RWPE1 (cell line): Measurements from ENCODE around the gene SERPINA1.

ENCODE experiments used
- CTCF ChIA-PET: fragments of 350-600 bp; sonication (Branson Sonifier 250); formaldehyde crosslinking; extraction: SDS; loops from one replicate; lab custom pipeline; 2021; lab: Yijun Ruan, JAX
- POLR2A ChIA-PET: fragments of 400-600 bp; formaldehyde crosslinking; extraction: SDS; loops from one replicate; lab custom pipeline; 2020; ENCODE audit warnings: antibody characterized with exemption; ENCODE audit not compliant: low non-redundant PET; lab: Yijun Ruan, JAX
- DNase-seq: peaks from one replicate; pipeline ENCODE4 v3.0.0; 2012; ENCODE audit warnings: low spot score
- H3K27ac ChIP-seq: fragments of 450-650 bp; 2 replicates; pipeline ENCODE4 v1.5.1; 2017
- CTCF ChIP-seq: fragments of 450-650 bp; conservative IDR thresholded peaks from 2 replicates; pipeline ENCODE4 v1.5.1; 2017; ENCODE audit warnings: low read depth, mild to moderate bottlenecking

The SERPINA1 gene

GRCh38 chr14:94394581-94395207 is 6.3 kb upstream of the SERPINA1 start:
- TF ChIP-seq CTCF = no peak
- ChIA-PET POLR2A (no interaction called here), CTCF (interaction anchor here (0.6 to 0.7 kb wide), 2 partner anchors 16 to 508 kb away, joined by 3 read pairs; no protein-coding TSS in a partner anchor)
- peak overlapping the region; percentile 48 for H3K27ac ChIP-seq
- DNase-seq = no peak

- no peak for DNase-seq
- peak overlapping the region; percentile 48 for H3K27ac ChIP-seq
- POLR2A ChIA-PET = no interaction called here
- TF ChIP-seq CTCF = no peak
- CTCF ChIA-PET = no interaction called here
These were observed 5.7 kb upstream of the SERPINA1 start for GRCh38 chr14:94394025-94394493.

- CTCF ChIA-PET = no interaction called here
- TF ChIP-seq CTCF = no peak
- peak overlapping the region; percentile 88; the same call in 1 of the 2 replicates for H3K27ac ChIP-seq
- DNase-seq = no peak
- POLR2A ChIA-PET = no interaction called here
These were observed 5.1 kb upstream of the SERPINA1 start for GRCh38 chr14:94393474-94393873.

GRCh38 chr14:94392510-94392935 is 4.1 kb upstream of the SERPINA1 start:
- H3K27ac ChIP-seq = peak overlapping the region; percentile 88
- DNase-seq = no peak
- TF ChIP-seq CTCF = no peak
- POLR2A ChIA-PET = no interaction called here
- CTCF ChIA-PET = interaction anchor here (1.0 kb wide), 1 partner anchor 10 kb away, joined by 3 read pairs; no protein-coding TSS in a partner anchor

- no peak for DNase-seq
- no peak for TF ChIP-seq CTCF
- peak overlapping the region; percentile 88 for H3K27ac ChIP-seq
- POLR2A ChIA-PET = no interaction called here
- CTCF ChIA-PET = interaction anchor here (0.6 kb wide), 1 partner anchor 908 kb away, joined by 3 read pairs; no protein-coding TSS in a partner anchor
These were observed 3.0 kb upstream of the SERPINA1 start for GRCh38 chr14:94391281-94391975.

GRCh38 chr14:94390372-94391086 is 2.1 kb upstream of the SERPINA1 start:
- CTCF ChIA-PET = interaction anchor here (0.6 kb wide), 2 partner anchors 96 to 907 kb away, joined by 3 to 5 read pairs; no protein-coding TSS in a partner anchor
- TF ChIP-seq CTCF = no peak

More at GRCh38 chr14:94390372-94391086, 2.1 kb upstream of the SERPINA1 start:
- DNase-seq = no peak
- peak overlapping the region; percentile 88 for H3K27ac ChIP-seq
- POLR2A ChIA-PET = no interaction called here
